ENCODE measurements around the gene SENP3. TPM values are rescaled to one million over a fixed set of nuclear protein-coding genes. Genes with fewer than 3 reads are reported as not detected.

The SENP3 gene
- total and polyA plus RNA-seq, 2 of the 13 experiments (the other 11 are each of a cell fraction or from before 2014, with no cell fraction given), result 55.8 to 75.4 TPM

DNA sequence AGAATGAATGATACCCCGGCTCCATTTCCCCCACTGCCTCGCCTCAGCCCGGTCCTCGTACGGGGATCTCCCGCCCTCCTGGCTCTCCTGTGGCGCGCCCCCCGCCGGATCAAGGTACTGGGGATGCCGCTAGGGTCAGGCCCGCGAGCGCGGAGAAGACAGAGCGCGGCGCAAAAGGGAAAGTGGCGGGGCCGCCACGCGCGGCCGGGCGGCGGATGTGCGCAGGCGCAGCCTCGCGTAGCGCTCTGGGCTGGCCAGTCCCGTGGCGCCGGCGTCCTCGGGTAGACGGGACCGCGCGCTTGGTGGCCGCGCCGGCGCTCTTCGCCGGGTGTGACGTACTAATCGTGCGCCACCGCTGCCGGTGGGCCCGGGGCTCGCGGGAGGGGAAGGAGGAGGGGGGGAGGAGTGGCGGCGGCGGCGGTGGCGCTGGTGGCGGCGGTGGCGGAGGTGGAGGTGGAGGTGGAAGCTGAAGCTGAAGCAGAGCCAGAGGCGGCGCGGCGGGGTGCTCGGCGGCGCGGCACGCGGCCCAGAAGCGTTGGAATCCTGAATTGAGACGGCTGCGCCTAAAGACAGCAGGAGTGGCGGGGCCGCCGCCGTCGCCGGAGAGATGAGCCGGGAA lies at the start of gene SENP3 (continued):
- TF ChIP-seq, protein P1, sequence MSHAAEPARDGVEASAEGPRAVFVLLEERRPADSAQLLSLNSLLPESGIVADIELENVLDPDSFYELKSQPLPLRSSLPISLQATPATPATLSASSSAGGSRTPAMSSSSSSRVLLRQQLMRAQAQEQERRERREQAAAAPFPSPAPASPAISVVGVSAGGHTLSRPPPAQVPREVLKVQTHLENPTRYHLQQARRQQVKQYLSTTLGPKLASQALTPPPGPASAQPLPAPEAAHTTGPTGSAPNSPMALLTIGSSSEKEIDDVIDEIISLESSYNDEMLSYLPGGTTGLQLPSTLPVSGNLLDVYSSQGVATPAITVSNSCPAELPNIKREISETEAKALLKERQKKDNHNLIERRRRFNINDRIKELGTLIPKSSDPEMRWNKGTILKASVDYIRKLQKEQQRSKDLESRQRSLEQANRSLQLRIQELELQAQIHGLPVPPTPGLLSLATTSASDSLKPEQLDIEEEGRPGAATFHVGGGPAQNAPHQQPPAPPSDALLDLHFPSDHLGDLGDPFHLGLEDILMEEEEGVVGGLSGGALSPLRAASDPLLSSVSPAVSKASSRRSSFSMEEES (CRISPR knock-in tag; IDR thresholded peaks at IDR 0.05), result no peak
- TF ChIP-seq, protein P2, sequence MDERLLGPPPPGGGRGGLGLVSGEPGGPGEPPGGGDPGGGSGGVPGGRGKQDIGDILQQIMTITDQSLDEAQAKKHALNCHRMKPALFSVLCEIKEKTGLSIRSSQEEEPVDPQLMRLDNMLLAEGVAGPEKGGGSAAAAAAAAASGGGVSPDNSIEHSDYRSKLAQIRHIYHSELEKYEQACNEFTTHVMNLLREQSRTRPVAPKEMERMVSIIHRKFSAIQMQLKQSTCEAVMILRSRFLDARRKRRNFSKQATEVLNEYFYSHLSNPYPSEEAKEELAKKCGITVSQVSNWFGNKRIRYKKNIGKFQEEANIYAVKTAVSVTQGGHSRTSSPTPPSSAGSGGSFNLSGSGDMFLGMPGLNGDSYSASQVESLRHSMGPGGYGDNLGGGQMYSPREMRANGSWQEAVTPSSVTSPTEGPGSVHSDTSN (CRISPR knock-in tag; IDR thresholded peaks at IDR 0.05), result no peak
- TF ChIP-seq, protein P3, sequence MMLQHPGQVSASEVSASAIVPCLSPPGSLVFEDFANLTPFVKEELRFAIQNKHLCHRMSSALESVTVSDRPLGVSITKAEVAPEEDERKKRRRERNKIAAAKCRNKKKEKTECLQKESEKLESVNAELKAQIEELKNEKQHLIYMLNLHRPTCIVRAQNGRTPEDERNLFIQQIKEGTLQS (CRISPR knock-in tag; IDR thresholded peaks at IDR 0.05), result no peak; the same call in 1 of the 2 replicates
- TF ChIP-seq, protein P4, sequence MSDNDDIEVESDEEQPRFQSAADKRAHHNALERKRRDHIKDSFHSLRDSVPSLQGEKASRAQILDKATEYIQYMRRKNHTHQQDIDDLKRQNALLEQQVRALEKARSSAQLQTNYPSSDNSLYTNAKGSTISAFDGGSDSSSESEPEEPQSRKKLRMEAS (IDR thresholded peaks at IDR 0.05), result peak; percentile 55; the same call in 1 of the 2 replicates
- TF ChIP-seq ZNF788 (CRISPR knock-in tag; IDR thresholded peaks at IDR 0.05; ENCODE audit: borderline replicate concordance) (no peak), SETDB1 (CRISPR knock-in tag; IDR thresholded peaks at IDR 0.05; ENCODE audit: borderline replicate concordance) (no peak), KDM4B (CRISPR knock-in tag; IDR thresholded peaks at IDR 0.05) (no peak), SMARCC2 (IDR thresholded peaks at IDR 0.05) (no peak), HDAC6 (IDR thresholded peaks at IDR 0.05; ENCODE audit: low read depth, low read length) (no peak), ZSCAN30 (CRISPR knock-in tag; IDR thresholded peaks at IDR 0.05) (no peak), KDM6A (CRISPR knock-in tag; IDR thresholded peaks at IDR 0.05; ENCODE audit: low read depth) (no peak), ETV5 (CRISPR knock-in tag; IDR thresholded peaks at IDR 0.05; ENCODE audit: borderline replicate concordance) (no peak; the same call in 1 of the 2 replicates)
- TF ChIP-seq, protein P5, sequence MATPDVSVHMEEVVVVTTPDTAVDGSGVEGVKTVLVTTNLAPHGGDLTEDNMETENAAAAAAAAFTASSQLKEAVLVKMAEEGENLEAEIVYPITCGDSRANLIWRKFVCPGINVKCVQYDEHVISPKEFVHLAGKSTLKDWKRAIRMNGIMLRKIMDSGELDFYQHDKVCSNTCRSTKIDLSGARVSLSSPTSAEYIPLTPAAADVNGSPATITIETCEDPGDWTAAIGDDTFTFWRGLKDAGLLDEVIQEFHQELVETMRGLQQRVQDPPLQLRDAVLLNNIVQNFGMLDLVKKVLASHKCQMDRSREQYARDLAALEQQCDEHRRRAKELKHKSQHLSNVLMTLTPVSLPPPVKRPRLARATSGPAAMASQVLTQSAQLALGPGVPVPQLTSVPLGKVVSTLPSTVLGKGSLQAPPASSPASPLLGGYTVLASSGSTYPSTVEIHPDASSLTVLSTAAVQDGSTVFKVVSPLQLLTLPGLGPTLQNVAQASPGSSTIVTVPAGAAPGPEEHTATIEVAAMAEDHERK (CRISPR knock-in tag; IDR thresholded peaks at IDR 0.05; ENCODE audit: low read depth), result peak; percentile 63; the same call in 1 of the 2 replicates
- TF ChIP-seq, protein P6, sequence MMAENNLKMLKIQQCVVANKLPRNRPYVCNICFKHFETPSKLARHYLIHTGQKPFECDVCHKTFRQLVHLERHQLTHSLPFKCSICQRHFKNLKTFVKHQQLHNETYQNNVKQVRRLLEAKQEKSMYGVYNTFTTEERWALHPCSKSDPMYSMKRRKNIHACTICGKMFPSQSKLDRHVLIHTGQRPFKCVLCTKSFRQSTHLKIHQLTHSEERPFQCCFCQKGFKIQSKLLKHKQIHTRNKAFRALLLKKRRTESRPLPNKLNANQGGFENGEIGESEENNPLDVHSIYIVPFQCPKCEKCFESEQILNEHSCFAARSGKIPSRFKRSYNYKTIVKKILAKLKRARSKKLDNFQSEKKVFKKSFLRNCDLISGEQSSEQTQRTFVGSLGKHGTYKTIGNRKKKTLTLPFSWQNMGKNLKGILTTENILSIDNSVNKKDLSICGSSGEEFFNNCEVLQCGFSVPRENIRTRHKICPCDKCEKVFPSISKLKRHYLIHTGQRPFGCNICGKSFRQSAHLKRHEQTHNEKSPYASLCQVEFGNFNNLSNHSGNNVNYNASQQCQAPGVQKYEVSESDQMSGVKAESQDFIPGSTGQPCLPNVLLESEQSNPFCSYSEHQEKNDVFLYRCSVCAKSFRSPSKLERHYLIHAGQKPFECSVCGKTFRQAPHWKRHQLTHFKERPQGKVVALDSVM (CRISPR knock-in tag; IDR thresholded peaks at IDR 0.05), result no peak
- TF ChIP-seq, protein P7, sequence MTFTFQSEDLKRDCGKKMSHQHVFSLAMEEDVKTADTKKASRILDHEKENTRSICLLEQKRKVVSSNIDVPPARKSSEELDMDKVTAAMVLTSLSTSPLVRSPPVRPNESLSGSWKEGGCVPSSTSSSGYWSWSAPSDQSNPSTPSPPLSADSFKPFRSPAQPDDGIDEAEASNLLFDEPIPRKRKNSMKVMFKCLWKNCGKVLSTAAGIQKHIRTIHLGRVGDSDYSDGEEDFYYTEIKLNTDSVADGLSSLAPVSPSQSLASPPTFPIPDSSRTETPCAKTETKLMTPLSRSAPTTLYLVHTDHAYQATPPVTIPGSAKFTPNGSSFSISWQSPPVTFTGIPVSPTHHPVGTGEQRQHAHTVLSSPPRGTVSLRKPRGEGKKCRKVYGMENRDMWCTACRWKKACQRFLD (CRISPR knock-in tag; IDR thresholded peaks at IDR 0.05; ENCODE audit: borderline replicate concordance), result no peak; the same call in 1 of the 2 replicates
